Chondrocyte (in vitro differentiated cells): Measurements from ENCODE around the gene ACAD10. TPM values are rescaled to one million over a fixed set of nuclear protein-coding genes. Genes with fewer than 3 reads are reported as not detected.
"Not testable (repeated sequence)": the region's sequence is repeated elsewhere in the genome, so short reads cannot be mapped to it uniquely, and the experiment has no call there.

ENCODE experiments used
- DNase-seq: peaks from one replicate; pipeline ENCODE4 v3.0.0; 2021; ENCODE audit warnings: mixed read lengths, low spot score
- H3K27ac Mint-ChIP-seq: one replicate; pipeline ENCODE4 v1.8.0; 2021; ENCODE audit warnings: mild to moderate bottlenecking, moderate library complexity, mixed read lengths; ENCODE audit not compliant: unreplicated experiment
- H3K27me3 Mint-ChIP-seq: 2 replicates; pipeline ENCODE4 v1.8.0; 2021; ENCODE audit warnings: low read depth, mixed read lengths
- H3K36me3 Mint-ChIP-seq: 2 replicates; pipeline ENCODE4 v1.8.0; 2021; ENCODE audit warnings: low read depth, mixed read lengths
- H3K4me1 Mint-ChIP-seq: 2 replicates; pipeline ENCODE4 v1.8.0; 2021; ENCODE audit warnings: low read depth, mild to moderate bottlenecking, mixed read lengths
- H3K4me3 Mint-ChIP-seq: one replicate; pipeline ENCODE4 v1.8.0; 2021; ENCODE audit warnings: mild to moderate bottlenecking, moderate library complexity, mixed read lengths; ENCODE audit not compliant: unreplicated experiment
- H3K9me3 Mint-ChIP-seq: 2 replicates; pipeline ENCODE4 v1.8.0; 2021; ENCODE audit warnings: low read depth, mixed read lengths
- total RNA-seq: library from RNA; stranded (reverse); gene quantifications from 3 replicates; pipeline ENCODE4 v1.2.1, GENCODE V29; 2021
- TF ChIP-seq, protein P1 (sequence below): fragments of 200-600 bp; sonication (generic); IDR thresholded peaks from 2 replicates; pipeline ENCODE4 v1.5.0; 2021; ENCODE audit warnings: antibody characterized with exemption, mild to moderate bottlenecking, moderate library complexity

The ACAD10 gene
- total RNA-seq, 1 donor from 2014 or later: 13.0 TPM

DNA sequence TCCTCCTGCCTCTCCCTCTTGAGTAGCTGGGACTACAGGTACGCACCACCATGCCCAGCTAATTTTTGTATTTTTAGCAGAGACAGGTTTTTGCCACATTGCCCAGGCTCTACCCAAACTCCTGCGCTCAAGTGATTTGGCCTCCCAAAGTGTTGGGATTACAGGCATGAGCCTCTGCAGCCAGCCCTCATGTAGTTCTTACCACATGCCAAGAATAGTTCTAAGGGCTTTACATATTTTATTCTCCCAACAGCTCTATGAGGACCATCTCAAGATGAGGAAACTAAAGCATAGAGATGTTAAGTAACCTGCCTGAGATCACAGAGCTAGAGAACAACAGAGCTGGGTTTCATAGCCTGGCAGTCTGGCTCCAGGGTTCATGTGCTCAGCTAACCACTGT is 42.9 kb downstream of the ACAD10 start:
- H3K27ac Mint-ChIP-seq: no peak overlapping the region
- peaks cover 17% of the 10 kb centered on the region for H3K36me3 Mint-ChIP-seq
- no peak for DNase-seq
- H3K4me3 Mint-ChIP-seq: no peak overlapping the region
- peaks cover 2% of the 10 kb centered on the region for H3K4me1 Mint-ChIP-seq
- no peaks in the 10 kb centered on the region for H3K27me3 Mint-ChIP-seq
- TF ChIP-seq, protein P1, sequence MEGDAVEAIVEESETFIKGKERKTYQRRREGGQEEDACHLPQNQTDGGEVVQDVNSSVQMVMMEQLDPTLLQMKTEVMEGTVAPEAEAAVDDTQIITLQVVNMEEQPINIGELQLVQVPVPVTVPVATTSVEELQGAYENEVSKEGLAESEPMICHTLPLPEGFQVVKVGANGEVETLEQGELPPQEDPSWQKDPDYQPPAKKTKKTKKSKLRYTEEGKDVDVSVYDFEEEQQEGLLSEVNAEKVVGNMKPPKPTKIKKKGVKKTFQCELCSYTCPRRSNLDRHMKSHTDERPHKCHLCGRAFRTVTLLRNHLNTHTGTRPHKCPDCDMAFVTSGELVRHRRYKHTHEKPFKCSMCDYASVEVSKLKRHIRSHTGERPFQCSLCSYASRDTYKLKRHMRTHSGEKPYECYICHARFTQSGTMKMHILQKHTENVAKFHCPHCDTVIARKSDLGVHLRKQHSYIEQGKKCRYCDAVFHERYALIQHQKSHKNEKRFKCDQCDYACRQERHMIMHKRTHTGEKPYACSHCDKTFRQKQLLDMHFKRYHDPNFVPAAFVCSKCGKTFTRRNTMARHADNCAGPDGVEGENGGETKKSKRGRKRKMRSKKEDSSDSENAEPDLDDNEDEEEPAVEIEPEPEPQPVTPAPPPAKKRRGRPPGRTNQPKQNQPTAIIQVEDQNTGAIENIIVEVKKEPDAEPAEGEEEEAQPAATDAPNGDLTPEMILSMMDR: no peak
- no peaks in the 10 kb centered on the region for H3K9me3 Mint-ChIP-seq

DNA sequence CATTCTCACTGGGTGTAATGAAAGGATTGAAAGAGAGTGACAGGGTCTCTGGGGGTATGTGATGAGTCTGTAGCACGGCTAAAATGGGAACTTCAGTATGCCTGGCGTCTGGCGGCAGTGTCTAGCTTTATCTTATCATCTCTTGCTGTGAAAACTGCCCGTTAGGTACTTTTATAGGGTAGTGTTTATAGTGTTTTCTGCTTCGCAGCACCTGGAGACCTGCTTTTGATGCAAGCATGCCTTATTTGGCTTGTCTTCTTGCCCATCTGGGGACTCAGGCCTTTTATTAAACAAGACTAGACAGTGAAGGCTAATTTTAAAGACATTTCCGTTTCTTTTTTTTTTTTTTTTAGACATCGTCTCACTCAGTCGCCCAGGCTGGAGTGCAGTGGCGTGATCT is 44.6 kb downstream of the ACAD10 start:
- Mint-ChIP-seq H3K36me3 (peaks cover 14% of the 10 kb centered on the region), H3K27me3 (no peaks in the 10 kb centered on the region)

DNA sequence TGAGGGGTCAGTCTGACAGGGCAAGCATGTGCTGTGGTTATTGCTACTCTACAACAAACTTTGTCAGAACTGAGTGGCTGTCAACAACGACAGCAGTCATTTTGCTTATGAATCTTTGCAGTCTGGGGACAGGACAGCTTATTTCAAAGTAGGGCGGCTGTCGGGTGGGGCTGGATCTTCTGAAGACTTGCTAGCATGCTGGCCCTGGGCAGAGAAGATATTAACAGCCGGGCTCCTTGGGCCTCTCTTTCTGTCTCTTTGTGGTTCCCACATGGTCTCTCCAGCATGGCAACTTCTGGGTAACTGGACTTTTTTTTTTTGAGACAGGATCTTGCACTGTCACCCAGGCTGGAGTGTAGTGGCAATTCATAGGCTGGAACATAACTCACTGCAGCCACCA is 46.9 kb downstream of the ACAD10 start:
- TF ChIP-seq, protein P1: no peak
- H3K27ac Mint-ChIP-seq: no peak overlapping the region
- H3K27me3 Mint-ChIP-seq: no peaks in the 10 kb centered on the region
- peaks cover 17% of the 10 kb centered on the region for H3K36me3 Mint-ChIP-seq
- no peak for DNase-seq
- no peak overlapping the region for H3K4me3 Mint-ChIP-seq
- no peaks in the 10 kb centered on the region for H3K9me3 Mint-ChIP-seq
- H3K4me1 Mint-ChIP-seq: peaks cover 2% of the 10 kb centered on the region

More for the DNA sequence above, 44.6 kb downstream of the ACAD10 start:
- H3K4me3 Mint-ChIP-seq: no peak overlapping the region
- TF ChIP-seq, protein P1: no peak
- H3K9me3 Mint-ChIP-seq: no peaks in the 10 kb centered on the region
- H3K4me1 Mint-ChIP-seq: peaks cover 2% of the 10 kb centered on the region
- no peak overlapping the region for H3K27ac Mint-ChIP-seq
- DNase-seq: no peak

DNA sequence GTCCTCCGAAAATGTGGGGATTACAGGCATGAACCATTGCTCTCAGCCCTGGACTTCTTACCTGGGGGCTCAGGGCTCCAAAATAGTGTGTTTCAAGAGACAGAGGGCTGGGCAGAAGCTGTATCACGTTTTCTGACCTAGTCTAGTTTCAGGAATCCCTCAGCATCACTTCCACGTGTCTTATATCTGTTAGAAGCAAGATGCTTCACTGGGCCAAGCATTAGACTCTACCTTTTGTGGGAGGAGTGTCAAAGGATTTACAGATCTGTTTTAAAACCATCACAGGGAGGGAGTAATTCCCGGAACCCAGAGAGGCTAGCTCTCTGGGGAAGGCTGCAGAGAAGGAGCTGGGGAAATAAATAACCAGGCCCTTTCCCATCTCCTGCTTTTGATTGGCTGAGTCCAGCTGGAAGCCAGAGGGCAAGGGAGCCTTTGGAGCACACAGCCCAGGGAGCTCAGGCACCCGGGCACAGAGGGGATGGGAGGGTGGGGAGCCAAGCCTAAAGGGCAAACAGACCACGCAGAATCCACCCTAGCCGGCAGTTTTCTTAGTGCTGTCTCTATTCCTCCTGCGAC is 47.6 kb downstream of the ACAD10 start:
- Mint-ChIP-seq H3K9me3 (no peaks in the 10 kb centered on the region), H3K27me3 (no peaks in the 10 kb centered on the region), H3K27ac (no peak overlapping the region), H3K4me3 (no peak overlapping the region), H3K4me1 (peaks cover 2% of the 10 kb centered on the region), H3K36me3 (peaks cover 14% of the 10 kb centered on the region)
- TF ChIP-seq, protein P1: no peak
- no peak for DNase-seq

DNA sequence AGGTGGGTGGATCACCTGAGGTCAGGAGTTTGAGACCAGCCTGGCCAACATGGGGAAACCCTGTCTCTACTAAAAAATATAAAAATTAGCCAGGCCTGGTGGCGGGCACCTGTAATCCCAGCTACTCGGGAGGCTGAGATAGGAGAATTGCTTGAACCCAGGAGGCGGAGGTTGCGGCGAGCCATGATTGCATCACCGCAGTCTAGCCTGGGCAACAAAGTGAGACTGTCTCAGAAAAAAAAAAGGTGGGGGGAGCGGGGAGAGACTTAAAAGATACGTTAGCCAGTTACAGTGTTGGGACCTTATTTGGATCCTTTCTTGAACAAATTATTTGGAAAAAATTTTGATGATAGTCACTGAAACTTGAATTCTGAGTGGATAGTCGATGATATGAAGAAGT is 53.7 kb downstream of the ACAD10 start:
- not testable (repeated sequence) for DNase-seq, H3K27me3 Mint-ChIP-seq, H3K4me3 Mint-ChIP-seq, H3K27ac Mint-ChIP-seq, H3K9me3 Mint-ChIP-seq, H3K36me3 Mint-ChIP-seq
- peaks cover 19% of the 10 kb centered on the region for H3K4me1 Mint-ChIP-seq

DNA sequence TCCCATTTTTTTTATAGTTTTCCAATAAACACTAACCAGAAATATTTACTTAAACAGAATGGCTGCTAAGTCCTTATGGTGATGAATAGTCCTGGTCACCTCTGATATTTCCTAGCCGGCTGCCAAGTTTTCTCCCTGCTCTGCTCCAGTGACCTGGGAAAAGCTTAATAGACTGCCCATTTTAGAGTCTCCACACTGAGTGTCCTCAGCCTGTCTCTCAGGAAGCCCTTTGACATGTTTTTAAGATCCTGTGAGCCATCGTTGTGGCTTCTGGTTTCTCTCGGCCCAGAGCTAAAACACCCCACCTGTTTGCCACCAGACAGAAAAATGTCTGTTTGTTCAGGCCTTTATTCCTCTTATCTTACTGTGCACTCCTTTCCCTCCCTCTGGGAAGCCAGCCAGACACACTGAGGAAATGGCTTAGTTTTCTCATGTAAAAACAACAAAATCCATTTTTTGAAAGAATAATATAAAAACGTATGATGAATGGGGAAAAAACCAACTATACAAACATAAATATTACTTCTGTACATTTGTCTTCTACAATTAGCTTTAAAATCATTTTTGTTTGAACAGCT is 55.5 kb downstream of the ACAD10 start:
- H3K27ac Mint-ChIP-seq: peak overlapping the region; percentile 82
- peaks cover 17% of the 10 kb centered on the region for H3K36me3 Mint-ChIP-seq
- no peak overlapping the region for H3K4me3 Mint-ChIP-seq
- TF ChIP-seq, protein P1: no peak
- H3K9me3 Mint-ChIP-seq: no peaks in the 10 kb centered on the region
- H3K4me1 Mint-ChIP-seq: peaks cover 19% of the 10 kb centered on the region
- H3K27me3 Mint-ChIP-seq: no peaks in the 10 kb centered on the region
- DNase-seq: no peak
